Hematopoietic multipotent progenitor cell treated with erythropoietin and hydrocortisone succinate and interleukin-3 and kit ligand, for 15 days (in vitro differentiated cells): ENCODE data around the gene CASKIN2.

Experiments
- DNase-seq: peaks from one replicate; pipeline ENCODE4 v3.0.0-alpha.2; 2015; ENCODE audit warnings: low spot score

Gene CASKIN2, protein sequence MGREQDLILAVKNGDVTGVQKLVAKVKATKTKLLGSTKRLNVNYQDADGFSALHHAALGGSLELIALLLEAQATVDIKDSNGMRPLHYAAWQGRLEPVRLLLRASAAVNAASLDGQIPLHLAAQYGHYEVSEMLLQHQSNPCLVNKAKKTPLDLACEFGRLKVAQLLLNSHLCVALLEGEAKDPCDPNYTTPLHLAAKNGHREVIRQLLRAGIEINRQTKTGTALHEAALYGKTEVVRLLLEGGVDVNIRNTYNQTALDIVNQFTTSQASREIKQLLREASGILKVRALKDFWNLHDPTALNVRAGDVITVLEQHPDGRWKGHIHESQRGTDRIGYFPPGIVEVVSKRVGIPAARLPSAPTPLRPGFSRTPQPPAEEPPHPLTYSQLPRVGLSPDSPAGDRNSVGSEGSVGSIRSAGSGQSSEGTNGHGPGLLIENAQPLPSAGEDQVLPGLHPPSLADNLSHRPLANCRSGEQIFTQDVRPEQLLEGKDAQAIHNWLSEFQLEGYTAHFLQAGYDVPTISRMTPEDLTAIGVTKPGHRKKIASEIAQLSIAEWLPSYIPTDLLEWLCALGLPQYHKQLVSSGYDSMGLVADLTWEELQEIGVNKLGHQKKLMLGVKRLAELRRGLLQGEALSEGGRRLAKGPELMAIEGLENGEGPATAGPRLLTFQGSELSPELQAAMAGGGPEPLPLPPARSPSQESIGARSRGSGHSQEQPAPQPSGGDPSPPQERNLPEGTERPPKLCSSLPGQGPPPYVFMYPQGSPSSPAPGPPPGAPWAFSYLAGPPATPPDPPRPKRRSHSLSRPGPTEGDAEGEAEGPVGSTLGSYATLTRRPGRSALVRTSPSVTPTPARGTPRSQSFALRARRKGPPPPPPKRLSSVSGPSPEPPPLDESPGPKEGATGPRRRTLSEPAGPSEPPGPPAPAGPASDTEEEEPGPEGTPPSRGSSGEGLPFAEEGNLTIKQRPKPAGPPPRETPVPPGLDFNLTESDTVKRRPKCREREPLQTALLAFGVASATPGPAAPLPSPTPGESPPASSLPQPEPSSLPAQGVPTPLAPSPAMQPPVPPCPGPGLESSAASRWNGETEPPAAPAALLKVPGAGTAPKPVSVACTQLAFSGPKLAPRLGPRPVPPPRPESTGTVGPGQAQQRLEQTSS (N-terminal part only)

DNA sequence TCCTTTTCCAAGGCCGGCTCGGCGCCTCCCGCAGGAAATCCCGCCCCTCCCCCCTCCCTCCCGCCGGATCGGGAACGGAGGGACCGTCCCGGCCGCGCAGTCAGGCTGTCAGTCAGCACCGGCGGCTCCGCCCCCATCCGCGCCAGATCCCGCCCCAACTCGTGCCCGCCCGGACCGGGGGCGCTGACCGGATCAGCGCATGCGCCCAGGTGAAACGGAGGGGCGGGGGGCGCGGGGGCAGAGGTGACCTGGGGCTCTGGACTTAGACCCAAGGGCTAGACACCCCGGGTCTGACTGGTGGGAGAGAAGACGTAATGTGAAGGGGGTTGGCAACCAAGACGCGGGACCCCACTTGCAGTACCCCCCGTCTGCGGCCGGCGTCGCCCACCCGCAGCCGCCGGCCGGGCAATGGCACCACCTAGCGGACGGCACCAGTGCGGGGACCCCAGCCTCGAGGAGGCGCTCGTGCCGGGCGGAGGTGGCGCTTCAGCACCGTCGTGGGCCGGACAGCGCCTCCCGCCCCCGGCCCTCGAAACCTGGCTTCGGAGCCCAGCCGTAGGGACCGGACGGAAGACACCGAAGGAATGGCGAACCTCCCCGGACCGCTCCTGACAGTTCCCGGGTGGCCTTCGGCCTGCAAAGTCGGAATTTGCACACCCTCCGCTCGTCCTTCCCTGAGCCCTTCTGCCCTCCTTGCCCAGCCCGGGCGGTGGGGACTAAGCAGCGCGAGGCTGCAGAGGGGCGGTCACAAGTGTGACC, at the start of gene CASKIN2:
Gene CASKIN2, minus strand, starts transcription at position 42 of the 759 bp plus-strand sequence. CDS start 1,733 bp downstream, outside the sequence.
- peak; percentile 57 for DNase-seq

DNA sequence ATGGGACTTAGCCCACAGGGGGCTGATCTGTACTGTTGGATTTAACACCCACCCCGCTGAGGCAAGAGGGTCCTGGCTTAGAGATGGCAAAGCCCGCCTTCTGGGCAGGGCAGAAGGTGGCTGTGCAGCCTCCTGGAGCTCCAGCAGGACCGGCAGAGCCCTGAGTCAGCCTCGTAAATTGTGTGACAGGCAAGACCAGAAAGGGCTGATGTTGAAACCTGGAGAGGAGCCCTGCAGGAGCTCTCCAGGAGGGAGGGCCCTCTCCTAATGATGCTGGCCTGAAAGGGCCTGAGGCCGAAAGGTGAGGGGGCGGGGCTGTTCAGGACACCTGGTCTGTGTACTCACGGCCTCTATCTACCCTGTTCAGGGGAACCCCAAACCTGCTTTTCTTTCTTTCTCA, 49.7 kb upstream of the CASKIN2 start:
- no peak for DNase-seq

DNA sequence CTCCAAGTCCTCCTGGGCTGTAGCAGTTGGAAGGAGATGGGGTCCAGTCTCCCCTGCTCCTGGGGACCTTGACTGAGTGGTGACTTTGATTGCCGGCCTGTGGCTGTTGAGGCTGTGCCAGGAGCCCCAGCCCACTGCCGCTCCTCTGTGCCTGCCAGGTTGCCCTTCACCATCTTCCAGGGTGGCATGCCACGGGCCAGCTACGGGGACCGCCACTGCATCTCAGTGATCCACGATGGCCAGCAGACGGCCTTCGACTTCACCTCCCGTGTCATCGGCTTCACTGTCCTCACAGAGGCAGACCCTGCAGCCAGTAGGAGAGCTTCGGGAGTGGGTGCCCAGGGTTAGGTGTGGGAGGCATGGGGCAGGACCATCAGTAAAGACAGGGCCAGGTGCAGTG, 48.9 kb upstream of the CASKIN2 start:
- DNase-seq, result no peak

DNA sequence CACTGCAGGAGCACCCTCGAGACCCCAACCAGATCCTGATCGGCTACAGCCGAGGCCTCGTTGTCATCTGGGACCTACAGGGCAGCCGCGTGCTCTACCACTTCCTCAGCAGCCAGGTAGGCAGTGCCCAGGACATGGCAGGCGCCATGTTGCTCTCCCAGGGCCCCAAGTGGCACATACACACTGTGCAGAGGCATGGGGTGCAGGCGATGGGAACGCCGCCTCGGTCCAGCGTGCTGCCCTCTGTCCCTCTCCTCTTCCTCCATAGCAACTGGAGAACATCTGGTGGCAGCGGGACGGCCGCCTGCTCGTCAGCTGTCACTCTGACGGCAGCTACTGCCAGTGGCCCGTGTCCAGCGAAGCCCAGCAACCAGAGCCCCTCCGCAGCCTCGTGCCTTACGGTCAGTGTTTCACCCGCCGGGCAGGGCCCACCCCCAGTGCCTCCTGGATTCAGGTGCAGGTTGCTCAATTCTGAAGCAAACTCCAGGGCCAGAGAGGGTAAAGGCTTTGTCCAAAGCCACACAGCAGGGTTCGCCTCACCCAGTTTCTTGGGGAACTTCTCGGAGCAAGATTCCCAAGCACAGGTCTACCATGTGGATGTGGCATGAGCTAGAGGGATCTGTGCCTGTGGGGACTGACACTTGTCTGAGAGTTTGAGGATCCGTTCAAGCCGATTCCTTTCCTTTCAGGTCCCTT, 47.9 kb upstream of the CASKIN2 start:
- no peak for DNase-seq

DNA sequence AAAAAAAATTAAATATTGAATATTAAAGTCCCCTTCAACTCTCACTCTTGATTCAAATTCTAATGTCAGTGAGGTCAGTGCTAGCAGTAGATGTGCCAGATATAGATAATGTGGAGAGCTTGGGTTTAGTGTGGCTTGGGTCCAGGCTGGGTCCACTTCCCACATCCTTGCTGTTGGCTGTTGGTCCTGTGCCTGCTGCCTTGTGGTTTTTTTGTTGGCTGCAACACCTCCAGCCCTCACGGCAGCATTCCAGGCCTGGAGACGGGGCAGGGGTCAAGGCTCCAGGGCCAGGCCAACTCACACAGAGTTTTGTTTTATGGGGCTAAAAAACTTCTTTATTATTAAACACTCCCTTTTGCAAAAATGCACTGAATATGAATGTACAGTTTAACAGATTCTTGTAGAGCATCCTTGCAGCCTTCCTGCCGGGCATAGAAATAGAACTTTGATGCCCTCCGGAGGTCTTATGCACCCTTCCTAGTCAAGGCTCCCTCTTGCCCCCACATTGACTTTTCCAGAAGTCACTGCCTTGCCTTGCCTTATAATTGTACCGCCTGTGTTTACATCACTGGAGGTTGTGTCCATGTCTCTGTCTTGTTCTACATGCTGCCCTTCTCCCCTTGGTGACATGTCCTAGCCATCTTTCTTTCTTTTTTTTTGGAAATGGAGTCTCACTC, 46.7 kb upstream of the CASKIN2 start:
- no peak for DNase-seq

DNA sequence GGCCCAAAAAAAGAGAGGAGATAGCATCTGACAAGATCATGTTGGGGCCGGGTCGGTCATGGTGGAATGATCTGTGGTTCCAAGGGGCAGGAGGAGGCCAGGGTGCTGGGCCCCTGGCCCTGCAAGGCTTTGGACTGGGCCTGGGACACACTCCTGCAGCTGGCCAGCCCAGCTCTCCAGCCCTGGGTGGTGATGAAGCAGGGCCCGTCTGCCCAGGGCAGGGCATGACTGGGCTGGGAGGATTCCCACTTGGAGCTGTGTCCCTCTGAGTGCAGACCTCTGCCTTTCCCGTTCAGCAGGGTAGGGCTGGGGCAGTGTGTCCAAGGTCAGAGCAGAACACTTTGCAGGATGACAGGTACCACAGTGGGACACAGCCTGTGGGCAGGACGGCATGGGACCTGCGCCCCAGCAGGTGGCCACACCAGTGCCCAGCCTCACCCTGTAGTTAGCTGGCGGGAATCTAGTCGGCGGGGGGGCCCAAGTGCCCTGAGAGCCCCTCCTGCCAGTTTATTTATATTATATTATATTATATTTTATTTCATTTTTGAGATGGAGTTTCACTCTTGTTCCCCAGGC, 44.7 kb upstream of the CASKIN2 start:
- no peak for DNase-seq

DNA sequence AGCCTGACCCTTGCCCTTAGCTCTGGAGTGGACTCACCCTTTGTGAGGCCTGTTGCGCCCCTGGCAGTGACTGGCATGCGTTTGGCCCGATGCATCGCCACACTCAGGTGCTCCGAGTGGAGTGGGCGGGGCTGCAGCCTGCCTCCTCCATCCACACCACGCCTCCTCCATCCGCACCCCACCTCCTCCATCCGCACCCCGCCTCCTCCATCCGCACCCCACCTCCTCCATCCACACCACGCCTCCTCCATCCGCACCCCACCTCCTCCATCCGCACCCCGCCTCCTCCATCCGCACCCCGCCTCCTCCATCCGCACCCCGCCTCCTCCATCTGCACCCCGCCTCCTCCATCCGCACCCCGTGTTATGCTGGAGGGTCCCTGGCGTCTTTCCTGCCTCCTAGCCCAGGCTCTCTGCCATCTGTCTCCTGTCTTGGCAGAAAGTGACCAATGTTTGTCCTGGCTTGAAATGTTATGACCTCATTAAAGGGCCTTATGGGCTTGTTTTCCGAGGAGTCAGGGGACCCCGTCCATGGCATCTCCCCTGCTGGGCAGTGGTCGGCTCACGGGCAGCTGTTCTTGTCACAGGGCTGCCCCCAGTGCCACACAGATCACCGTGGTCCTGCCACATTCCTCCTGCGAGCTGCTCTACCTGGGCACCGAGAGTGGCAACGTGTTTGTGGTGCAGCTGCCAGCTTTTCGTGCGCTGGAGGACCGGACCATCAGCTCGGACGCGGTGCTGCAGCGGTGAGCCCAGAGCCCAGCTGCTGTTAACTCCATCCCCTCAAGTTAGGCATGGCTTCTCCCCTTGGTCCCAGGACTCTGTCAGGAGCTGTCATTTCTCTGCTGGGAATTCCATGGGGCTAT, 43.6 kb upstream of the CASKIN2 start:
- no peak for DNase-seq

DNA sequence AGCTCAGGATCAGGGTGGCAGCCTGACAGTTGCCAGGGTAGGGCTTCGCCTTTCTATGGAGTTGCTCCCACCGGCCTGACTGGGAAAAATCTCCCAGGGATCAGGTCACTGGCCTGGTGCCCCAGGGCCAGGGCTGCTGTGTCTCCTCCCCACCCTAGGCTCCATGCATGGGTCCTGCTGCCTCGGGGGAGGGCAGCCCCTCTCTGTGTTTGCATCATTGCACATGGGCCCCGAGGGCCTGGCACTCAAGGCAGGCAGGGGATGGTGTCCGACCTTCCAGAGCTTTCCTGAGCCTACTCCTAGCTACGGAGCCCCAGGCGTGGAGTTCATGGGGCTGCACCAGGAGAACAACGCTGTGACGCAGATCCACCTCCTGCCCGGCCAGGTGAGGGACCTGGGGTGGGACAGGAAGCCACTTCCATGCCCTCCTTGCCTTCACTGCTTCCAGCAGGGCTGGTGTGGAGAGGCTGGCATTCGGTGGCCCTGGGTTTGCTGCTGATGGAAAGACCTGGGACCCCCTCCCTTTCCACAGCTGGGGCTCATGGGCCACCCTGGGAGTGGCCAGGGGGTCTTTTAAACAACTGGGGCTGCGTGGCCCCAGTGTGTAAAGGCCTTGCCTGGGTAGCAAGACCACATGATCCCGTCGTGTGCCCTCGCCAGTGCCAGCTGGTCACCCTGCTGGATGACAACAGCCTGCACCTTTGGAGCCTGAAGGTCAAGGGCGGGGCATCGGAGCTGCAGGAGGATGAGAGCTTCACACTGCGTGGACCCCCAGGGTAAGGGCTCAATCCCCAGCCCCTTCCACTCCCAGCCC, 42.7 kb upstream of the CASKIN2 start:
- no peak for DNase-seq

DNA sequence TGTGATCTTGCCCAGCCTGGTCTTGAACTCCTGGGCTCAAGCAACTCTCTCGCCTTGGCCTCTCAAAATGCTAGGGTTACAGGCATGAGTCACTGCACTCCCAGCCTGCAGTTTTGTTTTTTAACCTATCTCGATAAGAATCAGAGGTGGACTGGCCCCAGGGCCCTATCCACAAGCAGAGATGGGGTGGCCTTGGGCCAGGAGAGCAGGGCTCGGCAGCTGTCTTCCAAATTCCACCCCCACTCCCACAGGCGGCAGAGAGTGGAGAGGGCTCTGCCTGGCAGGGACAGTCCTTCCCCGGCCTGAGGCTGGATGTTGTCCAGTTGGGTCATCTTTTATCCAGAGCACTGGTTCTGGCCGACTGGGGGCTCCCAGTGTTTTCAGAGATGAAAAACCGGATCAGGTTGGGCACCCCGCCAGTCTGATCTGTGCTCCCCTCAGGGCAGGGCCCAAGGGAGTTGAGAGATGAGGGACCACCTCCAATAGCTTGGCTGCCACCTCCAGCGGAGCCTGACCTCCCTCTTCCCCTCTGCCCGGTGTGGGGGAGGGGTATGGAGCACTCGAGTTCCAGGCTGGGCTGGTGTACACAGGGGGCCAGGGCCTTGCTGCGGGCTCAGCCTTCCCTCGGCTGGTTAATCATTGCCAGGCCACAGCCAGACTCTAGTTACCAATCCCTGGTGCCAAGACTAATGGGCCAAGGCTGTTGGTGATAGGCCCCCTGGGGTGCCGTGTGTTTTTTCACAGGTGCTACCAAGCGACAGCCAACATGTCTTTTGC, 41.9 kb upstream of the CASKIN2 start:
- DNase-seq, result no peak

DNA sequence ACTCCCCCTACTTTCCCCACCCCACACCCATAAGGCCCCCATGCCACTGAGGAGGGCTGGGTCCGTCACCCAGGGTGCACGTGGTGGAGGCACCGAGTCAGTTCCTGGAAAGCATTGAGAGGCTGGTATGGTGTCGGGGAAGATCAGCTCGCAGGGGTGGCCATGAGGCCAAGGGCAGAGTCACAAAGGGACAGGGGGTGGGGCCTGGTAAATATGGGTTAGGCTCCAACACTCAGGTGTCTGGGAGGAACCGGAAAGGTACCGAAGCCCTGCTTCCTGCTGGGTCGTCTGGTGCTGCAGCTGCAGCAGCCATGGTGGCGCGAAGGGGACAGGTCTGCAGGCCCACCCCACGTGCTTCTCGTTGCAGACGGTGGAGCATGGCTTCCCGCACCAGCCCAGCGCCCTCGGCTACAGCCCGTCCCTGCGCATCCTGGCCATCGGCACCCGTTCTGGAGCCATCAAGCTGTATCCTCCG, 40.4 kb upstream of the CASKIN2 start:
- DNase-seq, result no peak

DNA sequence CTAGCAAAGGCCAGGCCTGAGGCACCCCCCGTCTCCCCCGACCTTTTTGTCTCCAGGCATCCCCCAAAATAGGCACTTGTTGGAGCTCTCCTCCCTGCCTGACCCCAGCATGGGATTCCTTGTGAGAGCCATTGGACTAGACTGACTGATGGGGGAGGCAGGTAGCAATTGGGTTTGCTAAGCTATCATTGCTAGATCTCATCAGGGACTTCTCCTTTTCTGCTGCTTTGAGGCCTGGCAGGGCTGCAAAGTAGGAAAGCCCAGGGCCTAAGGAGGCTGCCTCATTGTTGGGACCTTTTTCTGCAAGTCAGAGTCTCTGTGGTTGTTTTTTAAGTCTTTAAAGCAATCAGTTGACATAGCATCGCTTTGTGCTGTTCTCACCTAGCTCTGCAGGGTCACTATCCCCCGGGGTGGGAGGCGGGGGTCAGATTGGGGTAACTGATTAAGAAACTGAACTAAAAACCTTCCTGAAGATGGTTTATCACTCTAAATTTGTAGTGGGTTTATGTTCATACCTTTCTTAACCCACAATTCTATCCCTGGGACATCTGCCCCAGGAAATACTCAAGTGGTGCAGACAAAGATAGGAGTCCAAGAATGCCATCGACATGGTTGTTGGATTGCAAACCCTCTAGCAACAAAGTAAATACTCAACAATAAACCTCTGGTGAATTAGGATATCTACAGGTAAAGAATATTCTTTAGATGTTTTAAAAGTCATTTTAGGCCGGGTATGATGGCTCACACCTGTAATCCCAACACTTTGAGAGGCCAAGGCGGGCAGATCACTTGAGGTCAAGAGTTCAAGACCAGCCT, 38.2 kb upstream of the CASKIN2 start:
- DNase-seq, result no peak

DNA sequence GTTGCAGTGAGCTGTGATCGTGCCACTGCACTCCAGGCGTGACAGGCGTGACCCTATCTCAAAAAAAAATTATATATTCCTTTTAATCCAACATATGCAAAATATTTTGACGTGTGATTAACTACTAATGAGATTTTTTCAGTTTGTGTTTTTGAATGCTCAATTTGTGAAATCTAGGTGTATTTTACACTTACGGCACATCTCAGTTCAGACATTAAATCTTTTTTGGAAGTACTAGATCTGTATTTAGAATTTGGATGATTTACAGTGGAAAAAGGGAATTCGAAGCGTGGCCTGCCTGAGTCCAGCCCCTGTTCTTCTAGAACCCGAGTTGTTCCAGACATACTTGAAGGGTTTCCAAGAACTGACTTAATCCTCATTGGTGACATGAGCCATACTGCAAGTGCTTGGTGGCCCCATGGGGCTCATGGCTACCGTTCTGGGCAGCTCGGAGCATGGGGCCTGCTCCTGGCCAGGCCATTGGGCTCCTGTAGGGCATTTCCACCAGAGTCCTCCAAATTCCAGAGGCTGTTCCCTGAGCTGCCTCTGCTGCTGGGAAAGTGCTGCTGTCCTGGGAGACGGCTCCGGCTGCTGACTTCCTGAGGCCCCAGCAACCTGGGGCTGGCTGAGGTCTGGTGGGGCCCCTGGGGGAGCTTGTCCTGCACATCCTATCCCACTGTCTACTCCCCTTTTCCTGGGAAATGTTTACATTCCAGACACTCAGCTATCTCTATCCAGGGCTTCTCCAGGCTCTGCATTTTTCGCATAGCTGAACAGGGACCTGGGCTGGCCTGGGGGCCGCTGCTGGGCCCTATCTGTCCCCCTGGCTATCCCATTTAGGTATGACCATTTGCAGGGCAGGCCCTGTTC, 37.3 kb upstream of the CASKIN2 start:
- DNase-seq, result no peak

DNA sequence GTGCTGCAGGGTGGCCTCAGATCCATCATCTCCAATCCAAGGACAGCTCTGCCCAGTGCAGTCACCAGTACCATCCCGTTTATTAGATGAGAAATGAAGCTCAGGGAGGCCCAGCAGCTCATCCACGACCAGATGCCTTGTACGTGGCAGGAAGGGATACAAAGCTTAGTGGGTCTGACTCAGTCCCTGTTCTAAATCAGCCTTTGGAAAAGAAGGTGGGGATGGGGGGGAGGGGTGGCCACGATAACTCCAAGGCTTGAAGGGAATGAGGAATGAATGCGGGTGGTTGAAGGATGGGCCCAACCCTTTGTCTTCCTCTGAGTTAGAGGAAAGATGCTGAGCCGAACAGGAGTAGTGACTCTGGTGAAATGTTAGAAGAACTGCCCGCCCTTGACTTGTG, 35.9 kb upstream of the CASKIN2 start:
- no peak for DNase-seq

DNA sequence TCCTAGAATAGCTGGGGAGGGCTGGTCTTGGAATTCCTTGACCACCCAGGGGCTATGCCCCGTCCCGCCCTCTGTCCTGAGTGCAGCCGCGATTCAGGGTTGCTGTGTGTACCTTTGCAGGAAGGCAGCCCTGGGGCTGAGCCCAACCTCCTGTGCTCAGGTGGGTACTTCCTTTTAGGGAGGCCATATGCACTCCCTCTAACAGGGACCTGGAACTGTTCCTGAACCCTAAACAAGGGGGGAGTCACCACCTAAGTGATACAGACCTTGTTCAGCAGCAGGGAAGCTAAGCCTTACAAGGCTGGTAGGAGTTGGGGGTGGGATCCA, 34.8 kb upstream of the CASKIN2 start:
- no peak for DNase-seq

DNA sequence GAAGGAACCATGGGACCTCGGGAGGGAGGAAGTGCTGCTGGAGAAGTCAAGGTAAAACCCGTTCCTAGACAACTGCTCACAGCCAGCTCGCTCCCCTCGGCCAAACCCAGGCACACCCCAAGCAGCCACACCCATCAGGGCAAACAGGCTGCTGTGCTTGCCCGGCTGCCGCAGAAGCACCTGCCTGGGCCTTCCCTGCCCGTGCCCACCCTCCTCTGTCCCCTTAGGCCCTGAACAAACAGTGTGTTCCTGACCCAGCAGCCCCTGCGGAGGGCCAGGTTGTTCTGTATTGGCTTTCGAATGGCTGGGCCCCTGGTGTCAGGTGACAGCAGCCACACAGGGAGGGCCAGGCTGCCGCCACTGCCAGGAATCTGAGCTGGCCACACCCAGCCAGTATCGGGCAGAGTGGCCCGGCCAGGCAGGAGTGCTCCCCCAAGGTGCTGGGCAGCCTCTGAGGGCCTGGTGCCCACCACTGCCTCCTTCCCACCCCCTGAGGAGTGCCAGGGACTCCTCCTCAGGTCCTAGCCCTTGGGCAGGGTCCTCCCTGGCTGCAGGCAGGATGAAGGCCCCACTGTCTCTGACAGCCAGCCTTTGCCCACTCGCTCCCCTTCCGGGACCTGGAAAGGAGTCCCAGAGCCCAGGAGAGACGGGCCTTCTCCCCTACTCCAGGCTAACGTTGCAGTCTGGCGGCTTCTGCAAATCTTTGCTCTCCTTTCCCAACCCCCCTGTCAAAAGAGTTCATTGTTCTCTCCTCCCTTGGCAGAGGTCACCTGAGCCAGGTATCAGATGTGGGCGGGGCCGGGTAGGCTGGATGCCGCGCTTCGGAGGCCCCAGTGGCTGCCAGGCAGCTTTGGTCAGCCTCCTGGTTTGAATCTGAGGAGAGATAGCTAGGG, 34.2 kb upstream of the CASKIN2 start:
- DNase-seq, result no peak
